Gastrocnemius medialis (tissue), 4 donors: ENCODE measurements around the gene ZBTB1. TPM values are rescaled to one million over a fixed set of nuclear protein-coding genes. Genes with fewer than 3 reads are reported as not detected.
A peak's percentile ranks its signal among the peaks of the same experiment; 100 is the strongest.

Experiments used
- ATAC-seq, 2 donors: fragments of 150-250 bp; one replicate each; pipeline ENCODE4 v1.9.1; 2016
- DNase-seq, 2 donors: peaks; one replicate each; pipeline ENCODE4 v3.0.0-alpha.2; 2019
- H3K27ac ChIP-seq, 4 donors: fragments of 200-600 bp; sonication (generic); 1 replicate in 1 of 4; 2 replicates in 3 of 4; pipeline ENCODE4 v1.5.1; 2016 to 2018; ENCODE audit warnings: mild to moderate bottlenecking in 2 of 4, moderate library complexity in 1 of 4
- H3K27me3 ChIP-seq, 3 donors: fragments of 200-600 bp; sonication (generic) in 2 of 3; 1 replicate in 1 of 3; 2 replicates in 2 of 3; pipeline versions ENCODE4 v1.5.1 to v1.6.0; 2016 to 2019; ENCODE audit warnings: mild to moderate bottlenecking in 1 of 3, moderate library complexity in 1 of 3
- H3K36me3 ChIP-seq, 2 donors: fragments of 200-600 bp; sonication (generic) in 1 of 2; one replicate each; pipeline ENCODE4 v1.5.1; 2017 to 2018
- H3K4me1 ChIP-seq, 2 donors: fragments of 200-600 bp; sonication (generic) in 1 of 2; one replicate each; pipeline ENCODE4 v1.5.1; 2016 to 2017; ENCODE audit warnings: mild to moderate bottlenecking in 2 of 2
- H3K4me3 ChIP-seq, 4 donors: fragments of 200-600 bp; sonication (generic) in 3 of 4; 1 replicate in 1 of 4; 2 replicates in 3 of 4; pipeline ENCODE4 v1.5.1; 2016 to 2019; ENCODE audit warnings: mild to moderate bottlenecking in 2 of 4
- H3K9me3 ChIP-seq, 3 donors: fragments of 200-600 bp; sonication (generic) in 2 of 3; 1 replicate in 1 of 3; 2 replicates in 2 of 3; pipeline ENCODE4 v1.5.1; 2016 to 2019
- CTCF ChIP-seq, 5 experiments: fragments of 450-650 bp in 3 of 5; fragments of 200-600 bp in 2 of 5; sonication (generic) in 2 of 5; IDR thresholded peaks in 4 of 5; conservative IDR thresholded peaks in 1 of 5; 1 replicate in 4 of 5; 2 replicates in 1 of 5; pipeline ENCODE4 v1.5.1; 2016 to 2019; ENCODE audit warnings: antibody characterized with exemption in 5 of 5, mild to moderate bottlenecking in 3 of 5, moderate library complexity in 3 of 5
- POLR2A ChIP-seq, 2 donors: fragments of 450-650 bp; IDR thresholded peaks; one replicate each; pipeline ENCODE4 v1.6.1; 2017; ENCODE audit warnings: antibody characterized with exemption in 2 of 2, mild to moderate bottlenecking in 2 of 2, moderate library complexity in 2 of 2
- in situ Hi-C, 4 donors: fragments of 200-750 bp; cut with MboI; loops; one replicate each; pipeline versions ENCODE4 v1.15.0 to v1.8.0; 2017; ENCODE audit warnings: low sequenced_read_pairs in 4 of 4
- intact Hi-C: fragments of 100-400 bp; cut with DNase I; formaldehyde crosslinking; loops from one replicate; pipeline ENCODE4 v1.15.1; 2023; ENCODE audit warnings: low total_unique reads
- total RNA-seq, 4 donors: library from RNA; depleted of rRNA; stranded (reverse); fragments of >200 nt; gene quantifications; one replicate each; pipeline versions ENCODE4 v1.1.0 to v1.2.3, GENCODE V29; 2016

The ZBTB1 gene
- total RNA-seq, 4 donors from 2014 or later, result 36.9 to 49.2 (median 38.0) TPM

- Histone ChIP-seq H3K36me3 (peaks cover 0 to 21% of the 10 kb centered on the region in 2 donors), H3K4me3 (no peak overlapping the region), H3K9me3 (no peaks in the 10 kb centered on the region), H3K4me1 (peaks cover 17 to 28% of the 10 kb centered on the region in 2 donors), H3K27me3 (no peaks in the 10 kb centered on the region), H3K27ac (peak overlapping the region in 1 of 4 donors; percentile 44)
- DNase-seq, result no peak
- ATAC-seq, result no peak
- intact Hi-C loops (no loop called here), in situ Hi-C loops (loop anchor here in 1 of 4 donors (25.0 kb wide), 1 partner anchor 112 kb away; no protein-coding TSS in a partner anchor)
- TF ChIP-seq POLR2A (IDR thresholded peaks at IDR 0.05), result no peak
- TF ChIP-seq CTCF (IDR thresholded peaks at IDR 0.05 in 4 of 5, conservative IDR thresholded peaks at IDR 0.05 in 1 of 5), result no peak
Observed at GRCh38 chr14:64525354-64525753, 20.8 kb downstream of the ZBTB1 start.

GRCh38 chr14:64531567-64531966 lies 27.0 kb downstream of the ZBTB1 start:
- Histone ChIP-seq H3K27me3 (no peaks in the 10 kb centered on the region), H3K4me3 (no peak overlapping the region), H3K27ac (no peak overlapping the region), H3K9me3 (no peaks in the 10 kb centered on the region), H3K4me1 (no peaks in the 10 kb centered on the region), H3K36me3 (no peaks in the 10 kb centered on the region)
- in situ Hi-C loops, result loop anchor here in 3 of 4 donors (10.0 to 25.0 kb wide), 2 partner anchors 103 to 106 kb away; no protein-coding TSS in a partner anchor
- DNase-seq (no peak), ATAC-seq (no peak)
- intact Hi-C loops, result no loop called here
- TF ChIP-seq POLR2A (IDR thresholded peaks at IDR 0.05) (no peak), CTCF (IDR thresholded peaks at IDR 0.05 in 4 of 5, conservative IDR thresholded peaks at IDR 0.05 in 1 of 5) (no peak)

- H3K9me3 ChIP-seq, result no peaks in the 10 kb centered on the region
- H3K36me3 ChIP-seq, result no peaks in the 10 kb centered on the region
- TF ChIP-seq CTCF (IDR thresholded peaks at IDR 0.05 in 4 of 5, conservative IDR thresholded peaks at IDR 0.05 in 1 of 5) (no peak), POLR2A (IDR thresholded peaks at IDR 0.05) (no peak)
- intact Hi-C loops, result no loop called here
- no peaks in the 10 kb centered on the region for H3K27me3 ChIP-seq
- ATAC-seq (no peak), DNase-seq (no peak)
- H3K4me1 ChIP-seq, result peaks cover 5 to 12% of the 10 kb centered on the region in 2 donors
- no peak overlapping the region for H3K4me3 ChIP-seq
- in situ Hi-C loops, result loop anchor here in 3 of 4 donors (10.0 to 25.0 kb wide), 2 partner anchors 98 to 101 kb away; no protein-coding TSS in a partner anchor
- H3K27ac ChIP-seq, result no peak overlapping the region
Observed at GRCh38 chr14:64536488-64537245, 32.1 kb downstream of the ZBTB1 start.

GRCh38 chr14:64540208-64541202 lies 35.9 kb downstream of the ZBTB1 start, which contains the start of gene HSPA2:
Gene HSPA2 (plus strand): TSS chr14:64540741. CDS start chr14:64540850, 109 bp downstream.
- H3K27me3 ChIP-seq, result no peaks in the 10 kb centered on the region
- H3K4me1 ChIP-seq, result peaks cover 23 to 39% of the 10 kb centered on the region in 2 donors
- peak; percentile 100 for DNase-seq
- H3K9me3 ChIP-seq, result no peaks in the 10 kb centered on the region
- H3K36me3 ChIP-seq, result no peaks in the 10 kb centered on the region
- ATAC-seq, result peak; percentile 90 to 94
- intact Hi-C loops, result loop anchor here (1.0 to 10.0 kb wide), 5 partner anchors 29 to 224 kb away; no protein-coding TSS in a partner anchor
- peak within 1 kb of the TSS; percentile 87 to 93 (median 88) for H3K27ac ChIP-seq
- H3K4me3 ChIP-seq, result peak within 1 kb of the TSS; percentile 61 to 81 (median 74)
- in situ Hi-C loops, result loop anchor here in 2 of 4 donors (10.0 to 25.0 kb wide), 2 partner anchors 94 to 97 kb away; no protein-coding TSS in a partner anchor
- peak; percentile 79 to 87 (median 84) for TF ChIP-seq CTCF (IDR thresholded peaks at IDR 0.05 in 4 of 5, conservative IDR thresholded peaks at IDR 0.05 in 1 of 5)
- TF ChIP-seq POLR2A (IDR thresholded peaks at IDR 0.05), result peak; percentile 96 to 100
